HPDE6-E6E7 (cell line): Measurements from ENCODE around the gene UQCRHL.
"Not testable (repeated sequence)": the region's sequence is repeated elsewhere in the genome, so short reads cannot be mapped to it uniquely, and the experiment has no call there.

ENCODE experiments used
- DNase-seq: peaks from one replicate; pipeline ENCODE4 v3.0.0; 2011; ENCODE audit warnings: missing footprints; ENCODE audit errors: extremely low spot score

UQCRHL gene

GRCh38 chr1:15807549-15807948 lies at the start of gene UQCRHL:
Gene UQCRHL, minus strand, starts transcription at chr1:15807649. Its CDS starts 0 bp downstream, at chr1:15807649.
- DNase-seq, result not testable (repeated sequence)

- DNase-seq, result no peak
These were observed 49.4 kb upstream of the UQCRHL start for GRCh38 chr1:15856888-15857287.

GRCh38 chr1:15852828-15853302 lies 45.4 kb upstream of the UQCRHL start:
- DNase-seq, result no peak

- DNase-seq, result no peak
These were observed 44.8 kb upstream of the UQCRHL start for GRCh38 chr1:15852036-15852827.

- no peak for DNase-seq
These were observed 44.0 kb upstream of the UQCRHL start for GRCh38 chr1:15851210-15852035.

- no peak for DNase-seq
These were observed 43.1 kb upstream of the UQCRHL start for GRCh38 chr1:15850471-15851001.

- no peak for DNase-seq
These were observed 42.4 kb upstream of the UQCRHL start for GRCh38 chr1:15849775-15850324.

- DNase-seq, result peak; percentile 44
These were observed 41.7 kb upstream of the UQCRHL start for GRCh38 chr1:15848929-15849774.

- DNase-seq, result no peak
These were observed 40.9 kb upstream of the UQCRHL start for GRCh38 chr1:15848143-15848928.

- no peak for DNase-seq
These were observed 40.4 kb upstream of the UQCRHL start for GRCh38 chr1:15847893-15848142.

GRCh38 chr1:15847100-15847892 lies 39.8 kb upstream of the UQCRHL start, which contains the start of gene SPEN:
Gene SPEN, plus strand, starts transcription at chr1:15847707. Its CDS starts 361 bp downstream, at chr1:15848068.
- DNase-seq, result peak; percentile 93

GRCh38 chr1:15846056-15846455 lies 38.6 kb upstream of the UQCRHL start:
- DNase-seq, result not testable (repeated sequence)

GRCh38 chr1:15843826-15844572 lies 36.5 kb upstream of the UQCRHL start:
- no peak for DNase-seq

- no peak for DNase-seq
These were observed 31.3 kb upstream of the UQCRHL start for GRCh38 chr1:15838721-15839120.

GRCh38 chr1:15837931-15838330 lies 30.5 kb upstream of the UQCRHL start:
- DNase-seq, result no peak

GRCh38 chr1:15836772-15837669 lies 29.6 kb upstream of the UQCRHL start:
- no peak for DNase-seq

GRCh38 chr1:15836511-15836771 lies 29.0 kb upstream of the UQCRHL start:
- not testable (repeated sequence) for DNase-seq
